HG02642 (cell line): Measurements from ENCODE around the gene C10orf90.
"Not testable (repeated sequence)": the region's sequence is repeated elsewhere in the genome, so short reads cannot be mapped to it uniquely, and the experiment has no call there.

Experiments
- ATAC-seq: cut with Tn5 transposase; IDR thresholded peaks from one replicate; pipeline ENCODE4 v1.9.1; 2021; ENCODE audit warnings: mild to moderate bottlenecking; ENCODE audit not compliant: unreplicated experiment, poor library complexity

Gene C10orf90

DNA sequence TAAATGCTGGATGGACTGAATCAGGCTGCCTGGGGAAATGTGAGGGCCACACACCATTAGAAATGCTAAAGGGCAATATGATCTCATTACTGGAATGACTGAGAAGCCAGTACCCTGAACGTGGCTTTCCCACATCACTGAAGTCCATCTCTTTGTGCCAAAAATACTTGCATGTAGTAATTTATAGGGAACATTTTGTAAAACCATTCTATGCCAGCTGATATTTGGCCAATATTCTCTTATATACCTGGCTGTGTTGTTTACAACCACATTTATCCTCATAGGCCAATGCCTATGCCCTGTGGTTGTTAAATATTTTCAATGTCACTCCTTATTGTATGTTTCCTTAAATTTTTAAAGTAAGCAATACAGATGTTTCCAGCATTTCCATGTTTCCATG lies 111.6 kb downstream of the C10orf90 start:
- no peak for ATAC-seq

DNA sequence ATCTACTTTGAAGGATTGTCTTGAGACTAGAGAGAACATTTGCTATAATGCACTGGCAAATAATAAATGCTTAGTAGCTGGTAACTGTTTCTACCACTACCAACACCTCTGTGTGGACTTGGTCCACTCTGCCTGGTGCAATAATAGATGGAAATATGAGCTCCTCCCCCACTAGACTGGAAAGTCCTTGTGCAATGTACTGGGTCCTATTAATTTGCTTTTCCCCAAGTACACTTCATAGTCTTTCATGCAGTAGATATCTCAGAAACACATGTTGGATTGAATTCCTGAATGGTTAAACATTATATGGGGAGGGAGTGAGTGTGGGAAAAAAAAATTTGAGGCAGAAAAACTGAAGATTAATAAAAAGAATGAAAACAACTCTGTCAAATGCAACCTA lies 119.3 kb downstream of the C10orf90 start:
- ATAC-seq = no peak

DNA sequence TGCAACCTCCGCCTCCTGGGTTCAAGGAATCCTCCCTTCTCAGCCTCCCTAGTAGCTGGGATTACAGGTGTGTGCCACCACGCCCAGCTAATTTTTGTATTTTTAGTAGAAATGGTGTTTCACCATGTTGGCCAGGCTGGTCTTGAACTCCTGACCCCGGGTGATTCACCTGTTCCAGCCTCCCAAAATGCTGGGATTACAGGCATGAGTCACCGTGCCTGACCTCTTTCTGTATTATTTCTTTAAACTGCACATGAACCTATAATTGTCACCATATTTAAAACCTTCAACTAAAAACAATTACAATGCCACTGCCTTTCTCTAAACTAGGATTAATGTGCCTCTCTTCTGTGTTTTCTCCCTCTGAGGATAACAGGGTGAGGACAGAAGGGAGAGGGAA lies 119.9 kb downstream of the C10orf90 start:
- not testable (repeated sequence) for ATAC-seq

DNA sequence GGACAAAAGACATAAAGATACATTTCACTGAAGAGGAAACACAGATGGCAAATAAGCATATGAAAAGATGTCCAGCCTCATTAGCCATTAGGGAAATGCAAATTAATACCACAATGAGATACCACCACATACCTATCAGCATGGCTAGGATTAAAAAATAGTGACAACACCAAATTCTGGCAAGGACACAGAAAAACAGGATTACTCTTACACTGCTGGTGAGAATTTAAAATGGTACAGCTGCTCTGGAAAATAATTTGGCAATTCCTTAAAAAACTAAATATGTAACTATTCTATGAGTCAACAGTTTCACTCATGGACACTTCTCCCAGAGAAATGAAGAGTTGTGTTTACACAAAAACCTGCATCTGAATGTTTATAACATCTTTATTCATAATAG lies 121.1 kb downstream of the C10orf90 start:
- ATAC-seq = no peak

DNA sequence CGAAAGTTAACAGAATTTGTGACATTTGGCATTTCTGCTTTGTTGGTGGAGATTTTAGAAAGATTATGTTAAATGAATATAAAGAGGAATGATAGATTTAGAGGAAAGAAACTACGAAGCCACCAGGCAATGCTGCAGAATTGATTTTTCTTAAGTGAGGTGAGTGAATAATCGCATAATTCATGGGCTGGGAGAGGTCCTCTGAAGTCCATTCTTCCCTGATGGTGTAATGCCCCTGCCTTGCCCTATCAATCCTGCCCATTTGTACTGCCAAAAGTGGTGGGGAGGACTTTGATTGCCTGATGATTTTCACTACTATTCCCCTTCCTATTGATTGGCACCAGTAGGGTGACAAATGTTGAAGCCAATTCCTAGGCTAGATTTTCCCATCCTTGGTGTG lies 125.9 kb downstream of the C10orf90 start:
- no peak for ATAC-seq

DNA sequence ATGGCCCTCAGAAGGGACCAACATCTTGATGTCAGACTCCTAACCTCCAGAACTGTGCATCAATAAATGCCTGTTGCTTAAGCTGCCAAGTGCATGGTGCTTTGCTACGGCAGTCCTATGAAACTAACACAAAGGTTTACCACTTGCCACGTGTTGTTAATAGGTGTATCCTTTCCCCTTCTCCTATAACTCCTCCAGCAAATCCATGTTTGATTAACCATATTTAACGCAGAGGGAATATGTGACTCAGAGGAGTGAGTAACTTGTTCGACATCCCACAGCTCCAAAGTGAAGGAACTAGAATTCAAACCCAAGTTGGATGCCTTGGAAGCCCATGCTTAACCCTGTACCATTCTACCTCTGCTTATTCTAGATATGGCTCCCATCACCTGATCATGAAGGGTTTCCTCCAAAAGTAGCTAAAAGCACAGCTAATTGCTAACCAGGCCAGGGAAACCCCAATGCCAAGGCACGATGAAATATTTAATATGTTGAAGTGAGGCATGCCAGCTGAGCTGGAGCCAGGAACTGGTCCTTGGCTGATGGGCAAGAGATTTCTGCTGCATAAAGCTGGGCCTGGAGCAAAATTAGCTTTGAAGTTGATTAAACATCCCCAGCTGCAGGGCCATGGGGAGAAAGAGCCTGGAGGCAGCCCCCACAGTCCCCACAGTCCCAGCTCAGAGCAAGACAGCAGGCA lies 131.9 kb downstream of the C10orf90 start:
- ATAC-seq = no peak

DNA sequence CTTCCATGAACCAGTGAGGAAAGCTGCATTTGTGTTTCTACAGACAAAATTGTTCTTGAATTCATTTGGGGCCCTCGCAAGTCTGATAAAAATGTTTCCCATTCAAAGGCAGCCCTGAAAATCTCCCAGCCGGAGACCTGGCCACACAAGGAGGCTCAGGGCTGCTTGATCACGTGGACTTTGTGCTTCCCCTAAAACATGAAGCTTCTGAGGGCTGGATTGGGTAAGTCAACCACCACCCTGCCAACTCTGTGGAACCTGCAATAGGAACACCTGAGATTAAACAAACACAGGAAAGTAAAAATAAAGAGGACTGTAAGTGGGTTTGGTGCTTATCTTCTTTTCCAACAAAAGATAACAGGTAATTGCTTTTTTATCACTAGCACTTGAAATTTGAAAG lies 133.8 kb downstream of the C10orf90 start:
- no peak for ATAC-seq

DNA sequence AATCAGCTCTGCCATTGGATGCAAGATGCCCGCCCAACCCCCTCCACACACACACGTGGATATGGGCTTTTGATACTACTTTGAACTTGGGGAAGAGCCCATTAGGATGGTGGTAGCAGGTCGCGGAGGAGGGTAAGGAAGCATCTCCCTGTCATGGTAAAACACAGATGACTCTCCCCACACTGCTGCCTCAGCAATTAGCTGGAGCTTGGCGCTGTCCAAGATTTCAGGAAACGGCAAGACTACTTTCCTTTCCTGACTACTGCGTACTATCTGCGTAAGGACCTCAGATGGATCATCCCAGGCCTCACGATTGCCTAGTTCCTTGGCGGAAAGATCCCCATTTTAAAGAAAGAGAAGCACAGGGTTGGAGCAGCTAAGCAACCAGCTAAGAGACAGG lies 134.3 kb downstream of the C10orf90 start:
- ATAC-seq = no peak

DNA sequence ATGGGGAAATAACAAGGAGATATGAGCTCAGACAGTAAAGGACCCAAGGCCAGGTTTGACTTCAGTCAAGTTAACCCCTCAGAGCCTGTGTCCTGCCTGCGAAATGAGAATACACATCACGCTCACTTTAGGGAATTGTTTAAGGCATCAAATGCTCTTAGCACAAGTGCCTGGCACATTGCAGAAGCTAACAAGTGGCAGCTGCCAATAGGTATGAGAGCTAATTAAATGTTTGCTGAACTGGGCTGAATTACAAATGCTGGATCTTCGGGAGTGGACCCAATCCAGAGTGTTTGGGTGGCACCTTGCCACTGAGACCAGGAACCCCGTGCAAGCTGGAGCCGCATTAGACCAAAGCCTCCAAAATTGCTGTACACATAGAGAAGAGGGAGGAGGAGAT lies 136.8 kb downstream of the C10orf90 start:
- ATAC-seq = no peak

DNA sequence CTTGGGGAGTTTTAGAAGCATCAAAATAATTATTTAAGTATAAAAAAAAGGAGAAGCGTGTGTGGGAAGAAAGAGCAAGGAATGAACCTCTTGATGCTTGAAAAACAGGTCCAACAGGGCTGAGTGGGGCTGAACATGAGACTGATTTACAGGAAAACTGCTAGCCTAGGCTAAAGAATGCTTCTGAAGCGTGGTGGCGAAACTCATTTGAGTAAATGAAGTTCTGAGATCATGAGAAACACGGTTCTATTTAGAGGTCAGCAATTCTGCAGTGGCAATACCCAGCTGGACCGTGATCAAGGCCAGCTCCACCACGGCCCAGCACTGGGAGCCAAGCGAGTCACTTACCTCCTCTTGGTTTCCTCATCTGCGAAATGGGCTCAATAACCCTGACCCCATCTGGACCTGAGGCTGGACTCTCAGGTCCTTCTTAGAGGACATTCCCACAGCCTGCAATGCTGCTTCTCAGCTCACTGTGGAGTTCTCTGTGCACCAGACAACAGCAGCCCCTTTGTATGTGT lies 142.1 kb downstream of the C10orf90 start:
- no peak for ATAC-seq

DNA sequence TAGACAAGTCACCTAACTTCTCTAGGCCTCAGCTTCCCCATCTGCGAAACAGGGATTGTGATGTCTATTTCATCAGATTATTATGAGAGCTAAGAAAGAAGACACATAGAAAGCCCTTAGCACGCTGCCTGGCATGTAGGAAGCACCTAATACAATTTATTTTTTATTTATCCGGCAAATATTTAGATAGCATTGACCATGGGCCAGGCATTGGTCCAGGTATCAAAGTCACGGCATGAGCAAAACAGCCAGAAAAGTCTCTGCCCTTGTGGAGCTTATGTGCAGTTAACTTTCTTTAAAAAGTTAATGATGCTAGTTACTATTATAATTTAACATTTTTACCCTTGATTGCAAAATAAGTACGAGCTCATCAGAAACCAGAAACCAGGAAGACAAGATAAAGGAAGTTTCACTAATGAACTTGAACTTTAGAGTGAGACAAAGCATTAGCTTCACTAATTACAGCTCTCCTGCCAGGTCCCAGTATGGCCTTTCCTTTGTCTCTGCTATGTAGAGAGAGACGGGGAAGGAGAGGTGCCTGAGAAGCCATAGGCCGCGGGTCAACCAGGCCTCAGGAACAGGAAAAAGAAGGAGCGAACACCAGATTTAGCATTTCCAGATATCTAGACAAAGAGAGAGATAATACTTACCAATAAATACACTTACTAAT lies 142.7 kb downstream of the C10orf90 start:
- ATAC-seq = no peak

DNA sequence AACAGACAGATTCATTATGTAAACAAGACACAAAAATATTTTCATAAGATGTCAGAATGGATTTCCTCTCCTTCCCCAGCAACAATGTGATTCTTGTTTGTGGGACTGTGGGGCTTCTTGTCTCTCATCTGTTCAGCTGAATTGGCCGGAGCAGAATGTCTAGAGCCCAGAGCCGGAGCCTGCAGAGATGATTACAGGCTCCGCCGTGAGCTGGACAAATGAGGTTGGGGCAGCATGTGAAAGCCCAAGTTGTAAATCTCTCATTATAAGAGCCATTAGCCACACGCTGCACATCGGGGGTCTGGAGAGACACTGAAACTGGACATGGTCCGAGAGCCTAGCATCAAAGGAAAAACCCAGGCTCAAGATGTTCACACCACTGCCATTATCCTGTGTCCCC lies 145.2 kb downstream of the C10orf90 start:
- ATAC-seq = no peak

DNA sequence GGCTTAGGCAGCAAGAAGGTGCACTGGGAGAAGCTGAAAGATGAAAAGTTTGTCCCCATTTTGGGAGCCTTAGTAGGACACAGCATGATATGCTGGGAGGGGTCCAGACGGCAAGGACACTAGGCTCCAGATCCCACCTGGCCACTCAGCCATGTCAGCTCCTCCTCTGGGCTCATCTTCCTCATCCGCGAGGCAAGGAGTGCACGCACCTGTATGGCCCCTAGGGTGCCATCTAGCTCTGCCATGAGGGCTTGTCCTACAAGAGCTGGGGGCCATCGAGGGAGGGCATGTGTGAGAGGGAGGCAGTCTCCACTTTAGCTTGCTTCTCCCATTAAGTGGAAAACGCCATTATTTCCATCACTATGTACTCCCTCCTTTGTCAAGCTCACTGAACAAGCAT lies 146.0 kb downstream of the C10orf90 start:
- ATAC-seq = no peak

DNA sequence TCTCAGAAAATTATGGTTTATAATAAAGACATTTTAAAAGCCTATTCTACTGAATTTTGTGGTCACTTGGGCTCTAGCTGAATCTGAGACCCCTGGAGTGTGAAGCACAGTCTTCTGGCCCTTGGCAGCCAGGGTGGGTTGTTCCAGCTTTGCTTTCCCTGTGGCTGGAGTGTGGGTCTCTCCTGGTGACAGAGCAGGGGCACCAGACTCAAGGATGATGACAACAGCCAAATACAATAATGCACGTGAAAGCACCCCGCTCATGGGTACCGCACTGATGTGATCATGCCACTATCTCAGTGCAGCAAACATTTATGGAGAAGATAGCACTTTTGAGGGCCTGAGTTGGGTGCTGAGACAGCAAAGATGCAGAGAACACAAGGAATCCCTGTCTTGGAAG lies 147.4 kb downstream of the C10orf90 start:
- no peak for ATAC-seq

DNA sequence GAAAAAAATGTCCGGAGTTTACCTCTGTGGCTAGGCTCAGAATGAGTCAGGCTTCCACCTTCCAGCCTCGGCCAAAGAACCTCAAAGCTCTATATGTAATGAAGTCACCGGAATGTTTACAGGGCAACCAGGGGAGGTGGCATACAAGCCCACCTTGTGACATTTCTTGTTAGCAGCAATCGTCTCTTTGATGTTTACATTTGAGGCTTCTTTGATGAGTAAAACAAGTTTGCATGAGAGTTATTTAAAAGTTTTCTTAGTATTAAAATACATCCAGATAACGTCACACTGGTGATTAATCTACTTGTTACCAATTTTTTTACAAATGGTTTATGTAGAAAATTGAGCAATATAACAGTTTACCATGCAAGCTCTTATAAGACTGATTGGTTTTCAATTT lies 149.1 kb downstream of the C10orf90 start:
- no peak for ATAC-seq

DNA sequence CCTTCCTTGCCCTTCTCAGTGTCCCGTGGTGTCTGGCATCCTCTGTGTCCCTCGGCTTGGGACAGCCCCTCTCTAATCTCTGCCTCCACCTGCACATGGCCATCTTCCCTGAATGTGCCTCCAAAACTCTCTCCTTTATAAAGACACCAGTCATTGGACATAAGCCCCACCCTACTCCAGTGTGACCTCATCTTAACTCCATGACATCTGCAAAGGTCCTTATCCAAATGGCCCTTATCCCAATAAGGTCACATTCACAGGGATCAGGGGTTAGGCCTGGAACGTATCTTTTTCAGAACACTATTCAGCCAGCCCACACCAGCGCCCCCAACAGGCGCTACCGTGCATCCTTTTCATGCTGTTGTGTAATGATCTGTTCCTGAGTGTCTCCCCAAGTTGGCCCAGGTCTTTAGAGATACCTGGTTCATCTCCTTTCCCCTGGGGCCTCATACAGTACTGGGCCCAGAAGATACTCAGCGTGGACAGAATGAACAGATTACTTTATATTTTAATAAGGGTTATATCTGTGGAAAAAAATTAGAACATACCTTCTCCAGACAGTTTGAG lies 149.7 kb downstream of the C10orf90 start:
- no peak for ATAC-seq

DNA sequence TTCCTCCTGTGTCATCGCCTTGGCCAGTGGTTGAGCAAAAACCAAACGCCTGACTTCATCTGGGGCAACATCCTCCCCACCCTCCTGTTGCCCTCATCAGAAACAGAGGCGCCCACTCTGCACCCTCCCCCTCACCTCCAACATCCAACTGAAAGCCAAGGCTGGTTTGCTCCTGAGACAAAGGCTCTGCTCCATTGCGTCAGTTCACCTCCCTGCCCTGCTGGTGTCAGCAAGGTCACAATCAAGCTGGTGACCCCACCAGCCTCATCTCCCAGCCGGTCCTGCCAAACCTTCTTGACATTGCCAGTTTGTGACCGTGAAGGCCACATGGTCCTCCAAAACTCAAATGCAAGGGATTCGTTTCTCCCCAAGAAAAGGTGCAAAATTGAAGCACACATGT lies 150.5 kb downstream of the C10orf90 start:
- ATAC-seq = no peak

DNA sequence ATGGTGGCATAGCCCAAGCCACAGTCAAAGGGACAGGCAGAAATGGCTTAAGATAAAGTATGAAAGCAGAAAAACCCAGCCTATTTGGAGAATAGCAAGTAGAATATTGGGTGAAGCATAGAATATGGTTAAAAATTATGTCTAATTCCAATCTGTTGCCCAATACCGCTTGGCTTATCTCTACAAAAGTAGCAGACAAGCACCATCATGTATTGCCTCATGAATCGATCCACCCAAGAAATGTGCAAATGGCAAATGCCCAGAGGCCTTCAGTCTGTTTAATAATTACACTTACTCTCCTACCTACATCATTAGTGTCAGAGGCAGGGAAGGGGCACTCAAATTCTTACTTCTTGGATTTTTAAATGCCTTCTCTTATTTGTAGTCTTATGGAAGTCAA lies 151.3 kb downstream of the C10orf90 start:
- no peak for ATAC-seq

DNA sequence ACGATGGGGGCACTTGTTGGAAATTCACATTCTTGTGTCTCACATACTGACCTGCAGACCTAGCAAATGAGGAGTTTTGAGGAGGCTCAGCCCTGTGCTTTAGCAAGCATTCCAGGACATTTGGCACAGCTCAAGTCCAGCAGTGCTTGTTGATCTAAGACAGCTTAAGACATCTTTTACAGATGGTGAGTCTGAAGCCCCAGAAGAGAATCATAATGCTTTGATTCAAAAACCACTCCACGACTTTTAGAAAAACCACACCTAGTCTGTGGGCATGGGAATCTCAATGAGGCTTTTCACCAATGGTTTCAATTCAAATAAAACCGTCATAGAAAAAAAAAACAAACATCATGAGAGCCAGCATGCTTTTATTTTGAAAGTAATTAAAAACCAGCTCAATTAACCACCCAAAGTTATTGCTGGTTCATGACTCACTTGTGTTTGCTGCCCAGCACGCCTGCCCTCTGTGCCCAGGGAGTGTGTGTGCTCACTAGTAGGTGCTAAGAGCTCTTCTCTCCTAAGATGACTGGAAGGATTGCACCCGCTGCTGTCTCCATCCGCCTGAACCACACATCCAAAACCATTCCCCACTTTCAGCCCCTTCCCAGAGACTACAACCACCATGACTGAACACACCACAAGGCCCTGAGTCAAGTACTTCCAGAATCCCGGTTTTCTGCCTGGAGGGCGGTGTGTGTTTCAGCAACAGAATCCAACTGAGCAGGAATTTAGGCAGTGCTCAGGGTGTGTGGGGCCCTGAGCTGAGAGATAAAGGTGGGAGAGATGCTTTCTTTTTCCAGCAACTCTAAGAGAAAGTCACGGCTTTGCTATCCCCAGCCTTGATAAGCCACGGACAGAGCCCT lies 152.0 kb downstream of the C10orf90 start:
- ATAC-seq = no peak

DNA sequence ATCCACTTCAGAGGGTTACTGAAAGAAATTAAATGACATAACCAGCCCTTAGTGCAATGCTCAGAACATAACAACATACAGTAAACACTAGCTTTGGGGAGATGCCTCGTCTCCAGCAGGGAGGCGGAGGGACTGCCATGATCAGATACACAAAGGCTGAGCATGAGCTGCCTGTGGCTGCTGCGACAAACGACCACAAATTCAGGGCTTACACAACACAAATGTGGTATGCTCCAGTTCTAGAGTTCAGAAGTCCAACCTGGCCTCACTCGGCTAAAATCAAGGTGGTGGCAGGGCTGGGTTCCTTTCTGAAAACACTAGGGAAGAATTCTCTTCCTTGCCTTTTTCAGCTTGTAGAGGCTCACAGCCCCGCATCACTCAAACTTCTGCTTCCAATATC lies 154.0 kb downstream of the C10orf90 start:
- no peak for ATAC-seq
